Measurements from ENCODE around the gene TBC1D8.

Gene TBC1D8

DNA sequence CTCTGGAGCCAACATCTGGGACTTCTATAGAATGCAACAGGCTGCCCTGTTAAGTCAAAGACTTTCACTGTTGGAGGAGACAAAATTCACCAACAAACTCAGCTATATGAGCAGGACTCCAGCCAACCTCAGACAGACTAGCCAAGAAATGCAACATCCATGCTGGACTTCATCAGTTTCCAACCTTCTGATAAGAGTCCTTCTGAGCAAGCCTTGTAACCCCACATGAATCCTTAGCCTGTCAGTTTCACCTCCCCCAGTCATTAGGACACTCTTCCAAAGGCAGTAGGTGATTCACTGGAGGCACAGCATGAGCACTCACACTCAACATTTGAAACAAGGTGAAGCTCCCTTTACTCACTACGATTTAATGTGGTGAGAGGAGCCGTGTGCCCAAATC lies 5.8 kb downstream of the TBC1D8 start:
- no peak for DNase-seq
- in situ Hi-C loops (cut with MboI; ENCODE audit: low pct_unique_long_range_greater_than_20kb, low sequenced_read_pairs) = no loop called here

- in situ Hi-C loops (cut with MboI; ENCODE audit: low pct_unique_long_range_greater_than_20kb, low sequenced_read_pairs) = no loop called here
- no peak for DNase-seq
Observed at GRCh38 chr2:101142163-101142562, 9.0 kb downstream of the TBC1D8 start.

DNA sequence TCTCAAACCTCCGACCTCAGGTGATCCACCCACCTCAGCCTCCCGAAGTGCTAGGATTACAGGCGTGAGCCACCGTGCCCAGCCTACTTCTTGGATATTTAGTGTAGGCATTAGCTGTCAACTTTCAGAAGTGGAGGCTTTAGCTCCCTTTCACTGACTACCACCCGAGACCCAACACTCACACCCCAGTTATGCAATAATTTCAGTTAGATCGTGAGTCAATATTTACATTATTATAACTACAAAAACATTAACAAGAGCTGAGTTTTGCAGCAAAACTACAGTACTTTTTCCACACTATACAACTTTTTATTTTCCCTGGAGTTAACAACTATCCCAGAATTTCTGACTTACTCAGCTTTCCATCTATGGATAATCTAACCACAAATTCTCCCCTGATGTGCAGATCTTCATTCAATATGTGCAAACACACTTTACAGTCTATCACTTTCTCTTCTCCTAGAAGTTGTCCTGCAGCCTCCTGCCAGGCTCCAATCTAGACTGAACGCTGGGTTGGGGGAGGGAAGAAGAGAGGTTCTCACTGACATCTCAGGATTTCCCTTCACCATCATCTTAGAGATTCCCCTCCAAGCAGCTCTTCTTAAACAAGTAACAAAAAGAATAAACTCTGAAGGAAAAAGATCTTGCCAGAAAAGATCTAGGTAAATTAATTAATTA lies 10.1 kb downstream of the TBC1D8 start:
- in situ Hi-C loops (cut with MboI; ENCODE audit: low pct_unique_long_range_greater_than_20kb, low sequenced_read_pairs) = no loop called here
- DNase-seq = no peak

GRCh38 chr2:101140237-101140636 lies 10.9 kb downstream of the TBC1D8 start:
- in situ Hi-C loops (cut with MboI; ENCODE audit: low pct_unique_long_range_greater_than_20kb, low sequenced_read_pairs) = no loop called here
- DNase-seq = no peak

GRCh38 chr2:101139495-101139894 lies 11.7 kb downstream of the TBC1D8 start:
- in situ Hi-C loops (cut with MboI; ENCODE audit: low pct_unique_long_range_greater_than_20kb, low sequenced_read_pairs) = no loop called here
- DNase-seq = no peak

DNA sequence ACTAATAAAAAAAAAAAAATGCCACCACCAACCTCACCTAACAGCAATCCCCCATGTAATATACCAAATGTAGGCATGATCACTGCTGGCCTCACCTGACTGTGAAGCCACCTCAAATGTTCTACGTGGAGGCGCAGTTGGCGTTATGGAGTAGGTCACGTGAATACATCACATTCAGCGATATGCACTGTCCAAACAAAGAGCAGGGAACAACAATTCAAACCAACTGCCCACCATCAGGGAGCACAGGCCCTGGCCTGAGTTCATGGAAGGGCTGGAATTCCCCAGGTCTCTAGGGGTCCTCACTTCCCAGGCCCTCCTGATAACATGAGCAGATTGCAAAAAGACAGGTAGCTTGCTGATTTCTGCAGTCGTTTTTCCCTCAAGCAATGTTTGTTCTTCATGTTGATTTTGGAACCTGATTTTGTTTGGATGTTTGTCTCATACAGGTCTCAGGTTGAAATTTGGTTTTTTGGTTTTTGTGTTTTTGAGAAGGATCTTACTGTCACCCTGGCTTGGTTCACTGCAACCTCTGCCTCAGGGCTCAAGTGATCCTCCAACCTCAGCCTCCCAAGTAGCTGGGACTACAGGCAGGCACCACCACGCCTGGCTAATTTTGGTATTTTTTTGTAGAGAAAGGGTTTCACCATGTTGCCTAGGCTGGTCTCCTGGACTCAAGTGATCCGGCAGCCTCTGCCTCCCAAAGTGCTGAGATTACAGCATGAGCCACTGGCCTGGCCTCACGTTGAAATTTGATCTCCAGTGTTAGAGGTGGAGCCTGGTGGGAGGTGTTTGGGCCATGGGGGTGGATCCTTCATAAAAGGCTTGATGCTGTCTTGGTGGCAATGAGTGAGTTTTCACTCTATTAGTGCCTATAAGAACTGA lies 15.5 kb downstream of the TBC1D8 start:
- in situ Hi-C loops (cut with MboI; ENCODE audit: low pct_unique_long_range_greater_than_20kb, low sequenced_read_pairs) = no loop called here
- no peak for DNase-seq

DNA sequence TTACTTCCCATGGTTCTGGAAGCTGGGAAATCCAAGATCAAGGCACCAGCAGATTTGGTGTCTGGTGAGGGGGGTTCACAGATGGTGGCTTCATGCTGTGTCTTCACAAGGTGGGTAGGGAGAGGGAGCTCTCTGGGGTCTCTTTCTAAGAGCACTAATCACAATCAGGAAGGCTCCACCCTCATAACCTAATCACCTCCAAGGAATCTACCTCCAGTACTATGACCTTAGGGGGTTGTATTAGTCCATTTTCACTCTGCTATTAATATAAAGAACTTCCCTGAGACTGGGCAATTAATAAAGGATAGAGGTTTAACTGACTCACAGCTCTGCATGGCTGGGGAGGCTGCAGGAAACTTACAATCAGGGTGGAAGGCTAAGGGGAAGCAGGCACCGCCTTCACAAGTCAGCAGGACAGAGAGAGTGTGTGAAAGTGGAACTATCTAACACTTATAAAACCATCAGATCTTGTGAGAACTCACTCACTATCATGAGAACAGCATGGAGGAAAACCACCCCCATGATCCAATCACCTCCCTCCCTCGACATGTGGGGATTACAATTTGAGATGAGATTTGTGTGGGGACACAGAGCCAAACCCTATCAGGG lies 17.6 kb downstream of the TBC1D8 start:
- no peak for DNase-seq
- in situ Hi-C loops (cut with MboI; ENCODE audit: low pct_unique_long_range_greater_than_20kb, low sequenced_read_pairs) = no loop called here

- DNase-seq = no peak
- in situ Hi-C loops (cut with MboI; ENCODE audit: low pct_unique_long_range_greater_than_20kb, low sequenced_read_pairs) = no loop called here
Observed at GRCh38 chr2:101132202-101132601, 19.0 kb downstream of the TBC1D8 start.

DNA sequence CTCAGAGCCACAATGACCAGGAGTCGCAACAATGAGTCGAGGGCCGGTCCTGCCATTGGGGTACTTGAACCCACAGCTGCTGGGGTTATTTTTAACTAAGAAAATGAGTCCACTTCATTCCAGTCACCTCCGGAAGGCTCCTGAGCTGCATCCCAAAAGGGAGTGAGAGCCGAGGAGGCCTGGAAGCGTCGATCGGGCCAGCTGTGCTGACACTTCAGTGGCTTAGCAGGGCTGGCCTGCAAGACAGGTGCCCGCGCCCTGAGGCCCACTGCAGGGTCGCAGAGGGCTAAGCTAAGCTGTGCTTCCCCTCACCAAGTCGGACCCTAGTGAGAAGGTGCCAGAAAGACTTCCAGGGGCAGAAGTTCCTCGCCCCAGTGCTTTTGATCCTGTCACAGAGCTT lies 21.1 kb downstream of the TBC1D8 start:
- no peak for DNase-seq
- in situ Hi-C loops (cut with MboI; ENCODE audit: low pct_unique_long_range_greater_than_20kb, low sequenced_read_pairs) = no loop called here

GRCh38 chr2:101127319-101128056 lies 23.7 kb downstream of the TBC1D8 start:
- in situ Hi-C loops (cut with MboI; ENCODE audit: low pct_unique_long_range_greater_than_20kb, low sequenced_read_pairs) = no loop called here
- DNase-seq = no peak

DNA sequence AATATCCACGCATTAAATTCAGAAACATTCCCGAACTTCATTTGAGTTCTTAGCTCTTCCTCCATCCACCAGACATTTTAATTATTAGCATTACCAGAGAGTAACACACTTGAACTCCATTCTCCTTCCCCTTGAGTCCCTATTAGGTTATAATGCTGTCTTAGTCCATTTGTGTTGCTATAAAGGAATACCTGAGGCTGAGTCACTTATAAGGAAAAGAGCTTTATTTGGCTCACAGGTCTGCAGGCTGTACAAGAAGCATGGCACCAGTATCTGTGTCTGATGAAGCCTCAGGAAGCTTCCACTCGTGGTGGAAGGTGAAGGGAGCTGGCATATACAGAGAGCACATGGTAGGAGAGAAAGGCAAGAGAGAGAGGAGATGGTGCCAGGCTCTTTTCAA lies 25.4 kb downstream of the TBC1D8 start:
- in situ Hi-C loops (cut with MboI; ENCODE audit: low pct_unique_long_range_greater_than_20kb, low sequenced_read_pairs) = no loop called here
- DNase-seq = no peak

DNA sequence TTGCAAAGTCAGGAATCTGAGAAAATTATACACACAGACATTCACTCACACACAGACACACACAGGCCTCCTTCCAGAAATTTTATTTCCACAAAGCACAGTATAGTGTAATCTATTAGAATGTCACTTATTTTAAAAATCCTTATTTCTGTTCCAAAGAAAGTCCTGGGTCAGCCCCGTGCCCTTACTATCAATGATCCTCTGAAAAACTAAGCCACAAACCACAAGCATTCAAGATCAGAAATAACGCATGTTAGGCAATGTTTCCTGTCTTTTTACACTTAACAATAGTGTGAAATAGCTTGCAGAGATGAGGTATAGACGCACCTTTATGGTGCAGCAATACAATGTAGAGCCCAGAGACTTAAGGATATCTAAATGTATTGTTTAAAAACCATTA lies 25.8 kb downstream of the TBC1D8 start:
- in situ Hi-C loops (cut with MboI; ENCODE audit: low pct_unique_long_range_greater_than_20kb, low sequenced_read_pairs) = no loop called here
- peak; percentile 46 for DNase-seq

- in situ Hi-C loops (cut with MboI; ENCODE audit: low pct_unique_long_range_greater_than_20kb, low sequenced_read_pairs) = no loop called here
- DNase-seq = no peak
Observed at GRCh38 chr2:101124643-101125366, 26.4 kb downstream of the TBC1D8 start.

- DNase-seq = no peak
- in situ Hi-C loops (cut with MboI; ENCODE audit: low pct_unique_long_range_greater_than_20kb, low sequenced_read_pairs) = no loop called here
Observed at GRCh38 chr2:101123795-101124471, 27.2 kb downstream of the TBC1D8 start.

- no peak for DNase-seq
- in situ Hi-C loops (cut with MboI; ENCODE audit: low pct_unique_long_range_greater_than_20kb, low sequenced_read_pairs) = no loop called here
Observed at GRCh38 chr2:101121174-101121573, 30.0 kb downstream of the TBC1D8 start.

GRCh38 chr2:101120124-101120996 lies 30.8 kb downstream of the TBC1D8 start:
- in situ Hi-C loops (cut with MboI; ENCODE audit: low pct_unique_long_range_greater_than_20kb, low sequenced_read_pairs) = no loop called here
- DNase-seq = no peak

DNA sequence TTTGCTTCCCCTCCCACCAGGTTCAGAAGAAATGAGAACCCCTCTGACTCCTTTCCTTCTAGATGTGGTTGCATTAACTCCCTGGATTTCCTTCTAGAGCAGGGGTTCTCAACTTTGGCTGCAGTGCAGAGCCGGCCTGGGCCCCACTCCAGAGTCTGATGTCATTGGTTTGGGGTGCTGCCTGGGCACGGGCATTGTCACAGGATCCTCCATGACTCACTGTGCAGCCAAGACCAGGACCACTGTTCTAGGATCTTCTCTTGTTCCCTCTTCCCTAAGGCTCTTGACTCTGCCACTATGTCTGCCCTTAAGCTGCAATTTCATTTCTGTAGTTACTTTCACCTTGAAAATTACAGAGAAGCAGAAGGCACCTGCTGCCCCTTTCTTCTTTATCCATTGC lies 31.8 kb downstream of the TBC1D8 start:
- no peak for DNase-seq
- in situ Hi-C loops (cut with MboI; ENCODE audit: low pct_unique_long_range_greater_than_20kb, low sequenced_read_pairs) = no loop called here

Measured in KBM-7 (cell line).